ENCODE results near the gene KHDC1L. TPM values are rescaled to one million over a fixed set of nuclear protein-coding genes. Genes with fewer than 3 reads are reported as not detected.

Gene KHDC1L
- total and polyA plus RNA-seq, 9 donors: 0.40 TPM; not detected in 8

DNA sequence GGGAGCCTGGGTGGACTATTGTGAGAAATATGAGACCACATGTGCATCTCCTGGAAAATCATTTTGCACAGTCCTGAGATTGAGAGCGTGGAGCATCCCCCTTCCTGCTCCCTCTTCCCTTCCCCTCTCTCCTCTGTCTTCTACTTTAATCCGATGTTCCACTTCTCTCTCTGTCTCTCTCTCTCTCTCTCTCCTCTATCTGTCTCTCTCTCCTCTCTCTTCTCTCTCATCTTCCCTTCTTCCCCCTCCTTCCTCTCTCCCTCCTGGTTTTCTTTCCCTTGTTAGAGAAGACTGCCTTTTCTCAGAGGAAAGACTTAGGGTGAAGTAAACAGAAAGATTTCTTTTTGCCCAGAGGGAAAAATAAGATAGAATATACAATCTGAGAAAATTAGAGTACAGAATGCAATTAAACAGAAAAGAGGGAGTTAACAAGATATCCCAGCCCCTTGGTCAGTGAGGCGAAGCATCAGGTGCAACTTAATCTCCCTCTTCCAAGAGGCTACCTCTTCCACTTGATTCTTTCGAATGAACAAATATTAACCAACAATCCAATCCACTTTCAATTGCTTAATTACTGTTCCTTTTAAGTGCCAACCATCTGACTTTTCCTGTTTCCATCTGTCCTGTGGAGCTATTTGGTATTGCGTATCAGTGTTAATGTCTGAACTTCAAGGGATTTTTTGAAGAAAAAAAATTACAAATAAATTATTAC lies 23.1 kb upstream of the KHDC1L start:
- Histone ChIP-seq H3K27ac (no peak overlapping the region), H3K9me3 (no peaks in the 10 kb centered on the region), H3K4me1 (ENCODE audit: insufficient read depth) (no peaks in the 10 kb centered on the region), H3K36me3 (no peaks in the 10 kb centered on the region), H3K4me3 (no peak overlapping the region), H3K27me3 (no peaks in the 10 kb centered on the region)
- TF ChIP-seq POLR2A (IDR thresholded peaks at IDR 0.05) (no peak), EP300 (IDR thresholded peaks at IDR 0.05) (no peak)
- TF ChIP-seq, protein P1, sequence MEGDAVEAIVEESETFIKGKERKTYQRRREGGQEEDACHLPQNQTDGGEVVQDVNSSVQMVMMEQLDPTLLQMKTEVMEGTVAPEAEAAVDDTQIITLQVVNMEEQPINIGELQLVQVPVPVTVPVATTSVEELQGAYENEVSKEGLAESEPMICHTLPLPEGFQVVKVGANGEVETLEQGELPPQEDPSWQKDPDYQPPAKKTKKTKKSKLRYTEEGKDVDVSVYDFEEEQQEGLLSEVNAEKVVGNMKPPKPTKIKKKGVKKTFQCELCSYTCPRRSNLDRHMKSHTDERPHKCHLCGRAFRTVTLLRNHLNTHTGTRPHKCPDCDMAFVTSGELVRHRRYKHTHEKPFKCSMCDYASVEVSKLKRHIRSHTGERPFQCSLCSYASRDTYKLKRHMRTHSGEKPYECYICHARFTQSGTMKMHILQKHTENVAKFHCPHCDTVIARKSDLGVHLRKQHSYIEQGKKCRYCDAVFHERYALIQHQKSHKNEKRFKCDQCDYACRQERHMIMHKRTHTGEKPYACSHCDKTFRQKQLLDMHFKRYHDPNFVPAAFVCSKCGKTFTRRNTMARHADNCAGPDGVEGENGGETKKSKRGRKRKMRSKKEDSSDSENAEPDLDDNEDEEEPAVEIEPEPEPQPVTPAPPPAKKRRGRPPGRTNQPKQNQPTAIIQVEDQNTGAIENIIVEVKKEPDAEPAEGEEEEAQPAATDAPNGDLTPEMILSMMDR (IDR thresholded peaks at IDR 0.05): no peak
- intact Hi-C loops (cut with DNase I): no loop called here
- WGBS, 3 donors: 61 to 69% (median 68%) methylated on average over 5 of the region's 5 CpGs
- DNase-seq: no peak

DNA sequence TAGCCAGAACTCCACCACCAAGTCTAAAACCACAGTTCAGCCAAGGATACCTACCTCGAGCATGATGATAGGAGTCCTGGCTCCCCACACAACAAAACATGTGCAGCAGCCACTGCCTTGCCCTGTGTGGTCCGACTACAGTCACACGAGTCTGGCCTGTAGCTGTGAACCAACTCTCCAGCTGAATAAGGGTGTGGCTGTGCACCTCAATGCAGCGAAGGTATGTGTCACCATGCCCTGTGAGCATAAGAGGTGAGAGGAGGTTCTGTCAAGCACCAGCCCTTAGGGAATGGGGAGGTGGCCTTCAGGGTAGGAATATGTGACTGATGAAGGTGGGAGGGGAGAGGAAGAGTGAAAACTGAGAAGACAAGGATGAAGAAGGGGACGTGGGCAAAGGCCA lies 16.7 kb upstream of the KHDC1L start:
- no peak overlapping the region for H3K27ac ChIP-seq
- H3K27me3 ChIP-seq: no peaks in the 10 kb centered on the region
- no peaks in the 10 kb centered on the region for H3K36me3 ChIP-seq
- H3K4me1 ChIP-seq (ENCODE audit: insufficient read depth): no peaks in the 10 kb centered on the region
- no peaks in the 10 kb centered on the region for H3K9me3 ChIP-seq
- DNase-seq: no peak
- H3K4me3 ChIP-seq: no peak overlapping the region
- WGBS, 3 donors: 83 to 95% (median 90%) methylated on average over 5 of the region's 5 CpGs
- TF ChIP-seq POLR2A (IDR thresholded peaks at IDR 0.05) (no peak), EP300 (IDR thresholded peaks at IDR 0.05) (no peak)
- TF ChIP-seq, protein P1 (IDR thresholded peaks at IDR 0.05): no peak
- intact Hi-C loops (cut with DNase I): no loop called here

DNA sequence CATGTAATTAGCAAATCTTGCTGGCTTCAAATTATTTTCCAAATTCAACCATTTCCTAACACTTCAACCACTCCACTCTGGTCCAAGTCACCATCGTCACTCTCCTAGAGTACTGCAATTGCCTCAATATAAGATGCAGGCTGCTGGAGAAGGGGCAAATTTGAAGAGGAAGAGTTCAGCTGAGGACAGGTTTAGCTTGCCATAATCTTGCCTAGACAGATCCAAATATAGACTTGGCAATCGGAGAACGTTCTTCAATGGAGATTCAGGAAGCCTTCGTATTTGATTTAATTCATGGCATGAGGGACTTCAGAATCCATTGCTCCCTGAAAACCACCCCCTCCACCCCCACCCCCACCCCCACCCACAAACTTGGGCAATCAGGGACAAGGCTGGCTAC lies 15.4 kb upstream of the KHDC1L start:
- no peak overlapping the region for H3K4me3 ChIP-seq
- H3K27me3 ChIP-seq: no peaks in the 10 kb centered on the region
- H3K4me1 ChIP-seq (ENCODE audit: insufficient read depth): no peaks in the 10 kb centered on the region
- no peaks in the 10 kb centered on the region for H3K36me3 ChIP-seq
- H3K9me3 ChIP-seq: no peaks in the 10 kb centered on the region
- WGBS, 3 donors: 68 to 81% (median 75%) methylated on average over 4 of the region's 4 CpGs
- TF ChIP-seq, protein P1 (IDR thresholded peaks at IDR 0.05): no peak
- TF ChIP-seq EP300 (IDR thresholded peaks at IDR 0.05) (no peak), POLR2A (IDR thresholded peaks at IDR 0.05) (no peak)
- intact Hi-C loops (cut with DNase I): no loop called here
- no peak for DNase-seq
- no peak overlapping the region for H3K27ac ChIP-seq

DNA sequence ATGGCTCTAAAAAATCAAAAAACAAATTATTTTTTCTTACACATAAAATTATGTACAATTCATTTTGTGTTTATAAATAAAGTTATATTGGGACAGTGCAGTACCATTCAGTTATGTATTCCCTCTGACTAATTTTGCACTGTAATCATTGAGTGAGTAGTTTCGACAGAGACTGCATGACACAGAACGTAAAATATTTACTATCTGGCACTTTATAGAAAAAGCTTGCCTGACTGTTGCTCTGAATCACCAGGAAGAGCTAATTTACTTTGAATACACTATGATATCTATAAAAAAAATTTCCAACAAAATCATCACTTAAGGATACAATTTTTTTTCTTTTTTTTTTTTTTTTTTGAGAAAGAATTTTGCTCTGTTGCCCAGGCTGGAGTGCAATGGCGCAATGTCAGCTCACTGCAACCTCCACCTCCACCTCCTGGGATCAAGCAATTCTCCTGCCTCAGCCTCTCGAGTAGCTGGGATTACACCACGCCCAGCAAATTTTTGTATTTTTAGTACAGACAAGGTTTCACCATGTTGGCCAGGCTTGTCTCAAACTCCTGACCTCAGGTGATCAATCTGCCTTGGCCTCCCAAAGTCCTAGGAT lies 11.0 kb upstream of the KHDC1L start:
- H3K27ac ChIP-seq: no peak overlapping the region

More for the DNA sequence above, 11.0 kb upstream of the KHDC1L start:
- Histone ChIP-seq H3K36me3 (no peaks in the 10 kb centered on the region), H3K9me3 (no peaks in the 10 kb centered on the region), H3K4me3 (no peak overlapping the region), H3K4me1 (ENCODE audit: insufficient read depth) (no peaks in the 10 kb centered on the region), H3K27me3 (no peaks in the 10 kb centered on the region)
- DNase-seq: no peak
- TF ChIP-seq EP300 (IDR thresholded peaks at IDR 0.05) (no peak), POLR2A (IDR thresholded peaks at IDR 0.05) (no peak)
- TF ChIP-seq, protein P1 (IDR thresholded peaks at IDR 0.05): no peak
- intact Hi-C loops (cut with DNase I): no loop called here
- 86 to 92% (median 91%) methylated on average over 5 of the region's 5 CpGs for WGBS, 3 donors

Measured in ovary (tissue), 9 donors.